Osteoblast (primary cell): ENCODE data around the gene DHX35. TPM values are rescaled to one million over a fixed set of nuclear protein-coding genes. Genes with fewer than 3 reads are reported as not detected.

Source experiments
- DNase-seq: peaks from one replicate; pipeline ENCODE4 v3.0.0; 2011; ENCODE audit warnings: low spot score, mixed read lengths; ENCODE audit not compliant: insufficient read length; ENCODE audit errors: missing footprints
- H2AFZ ChIP-seq: 2 replicates; pipeline ENCODE4 v1.6.0; 2011; ENCODE audit warnings: mild to moderate bottlenecking, low read length
- H3K27ac ChIP-seq: 2 replicates; pipeline ENCODE4 v1.5.1; 2011; ENCODE audit warnings: mild to moderate bottlenecking, low read depth, low read length, moderate library complexity
- H3K27me3 ChIP-seq: 2 replicates; pipeline ENCODE4 v1.6.0; 2012; ENCODE audit warnings: mild to moderate bottlenecking, control low read depth, inconsistent platforms, low read length, moderate library complexity; ENCODE audit not compliant: insufficient read depth
- H3K36me3 ChIP-seq: 2 replicates; pipeline ENCODE4 v1.5.1; 2011; ENCODE audit warnings: mild to moderate bottlenecking, low read length, control low read depth, moderate library complexity; ENCODE audit not compliant: insufficient read depth
- H3K4me1 ChIP-seq: 2 replicates; pipeline ENCODE4 v1.5.1; 2011; ENCODE audit warnings: mild to moderate bottlenecking, low read length, control low read depth, moderate library complexity; ENCODE audit not compliant: insufficient read depth
- H3K4me2 ChIP-seq: 2 replicates; pipeline ENCODE4 v1.6.0; 2011; ENCODE audit warnings: mild to moderate bottlenecking, low read length; ENCODE audit not compliant: insufficient read depth
- H3K4me3 ChIP-seq: fragments of 200-600 bp; sonication (generic); 3 replicates; pipeline ENCODE4 v1.5.1; 2012; ENCODE audit warnings: mild to moderate bottlenecking, low read length, inconsistent platforms; ENCODE audit not compliant: insufficient read depth
- H3K79me2 ChIP-seq: 2 replicates; pipeline ENCODE4 v1.6.0; 2012; ENCODE audit warnings: mild to moderate bottlenecking, low read length, control low read depth, inconsistent platforms; ENCODE audit not compliant: insufficient read depth
- H3K9me3 ChIP-seq: 2 replicates; pipeline ENCODE4 v1.5.1; 2011; ENCODE audit warnings: low read depth, low read length, control low read depth
- H4K20me1 ChIP-seq: 2 replicates; pipeline ENCODE4 v1.6.0; 2012; ENCODE audit warnings: mild to moderate bottlenecking, low read length, control low read depth; ENCODE audit not compliant: insufficient read depth
- total RNA-seq: library from RNA; depleted of rRNA; stranded (reverse); fragments of >200 nt; gene quantifications from 2 replicates; pipeline ENCODE4 v1.2.3, GENCODE V29; 2012
- TF ChIP-seq, protein P1 (sequence below): IDR thresholded peaks from 2 replicates; pipeline ENCODE4 v1.5.1; 2011; ENCODE audit warnings: mild to moderate bottlenecking, low read depth, low read length, moderate library complexity; ENCODE audit errors: extremely low read depth

Gene DHX35
- total RNA-seq, 1 donor = 10.5 TPM

DNA sequence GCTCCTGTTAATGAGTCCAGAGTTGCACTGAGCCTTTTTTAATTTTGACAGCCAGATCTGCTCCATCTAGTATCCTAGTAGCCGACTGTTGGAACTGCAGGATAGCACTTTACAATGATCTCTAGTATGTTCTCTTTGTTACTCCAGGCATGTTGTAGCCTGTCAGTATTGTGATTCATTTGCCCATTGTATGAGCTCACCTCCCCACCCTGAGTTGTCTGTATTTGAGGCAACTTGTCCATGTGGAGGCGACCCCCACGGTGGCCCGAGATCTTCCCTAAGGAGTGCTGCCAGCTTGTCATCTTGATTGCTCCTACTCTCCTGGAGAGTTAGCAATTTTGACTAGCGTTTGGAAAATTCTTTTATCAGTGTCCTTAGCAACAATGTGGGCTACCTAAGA, 67.2 kb downstream of the DHX35 start:
- no peak overlapping the region for H3K27ac ChIP-seq
- H3K36me3 ChIP-seq = peaks cover 33% of the 10 kb centered on the region
- DNase-seq = no peak
- no peaks in the 10 kb centered on the region for H3K4me1 ChIP-seq
- no peaks in the 10 kb centered on the region for H4K20me1 ChIP-seq
- H3K4me3 ChIP-seq = no peak overlapping the region
- H3K4me2 ChIP-seq = no peak overlapping the region
- no peak overlapping the region for H2AFZ ChIP-seq
- TF ChIP-seq, protein P1, sequence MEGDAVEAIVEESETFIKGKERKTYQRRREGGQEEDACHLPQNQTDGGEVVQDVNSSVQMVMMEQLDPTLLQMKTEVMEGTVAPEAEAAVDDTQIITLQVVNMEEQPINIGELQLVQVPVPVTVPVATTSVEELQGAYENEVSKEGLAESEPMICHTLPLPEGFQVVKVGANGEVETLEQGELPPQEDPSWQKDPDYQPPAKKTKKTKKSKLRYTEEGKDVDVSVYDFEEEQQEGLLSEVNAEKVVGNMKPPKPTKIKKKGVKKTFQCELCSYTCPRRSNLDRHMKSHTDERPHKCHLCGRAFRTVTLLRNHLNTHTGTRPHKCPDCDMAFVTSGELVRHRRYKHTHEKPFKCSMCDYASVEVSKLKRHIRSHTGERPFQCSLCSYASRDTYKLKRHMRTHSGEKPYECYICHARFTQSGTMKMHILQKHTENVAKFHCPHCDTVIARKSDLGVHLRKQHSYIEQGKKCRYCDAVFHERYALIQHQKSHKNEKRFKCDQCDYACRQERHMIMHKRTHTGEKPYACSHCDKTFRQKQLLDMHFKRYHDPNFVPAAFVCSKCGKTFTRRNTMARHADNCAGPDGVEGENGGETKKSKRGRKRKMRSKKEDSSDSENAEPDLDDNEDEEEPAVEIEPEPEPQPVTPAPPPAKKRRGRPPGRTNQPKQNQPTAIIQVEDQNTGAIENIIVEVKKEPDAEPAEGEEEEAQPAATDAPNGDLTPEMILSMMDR = no peak
- H3K9me3 ChIP-seq = no peaks in the 10 kb centered on the region
- no peaks in the 10 kb centered on the region for H3K79me2 ChIP-seq
- no peaks in the 10 kb centered on the region for H3K27me3 ChIP-seq

DNA sequence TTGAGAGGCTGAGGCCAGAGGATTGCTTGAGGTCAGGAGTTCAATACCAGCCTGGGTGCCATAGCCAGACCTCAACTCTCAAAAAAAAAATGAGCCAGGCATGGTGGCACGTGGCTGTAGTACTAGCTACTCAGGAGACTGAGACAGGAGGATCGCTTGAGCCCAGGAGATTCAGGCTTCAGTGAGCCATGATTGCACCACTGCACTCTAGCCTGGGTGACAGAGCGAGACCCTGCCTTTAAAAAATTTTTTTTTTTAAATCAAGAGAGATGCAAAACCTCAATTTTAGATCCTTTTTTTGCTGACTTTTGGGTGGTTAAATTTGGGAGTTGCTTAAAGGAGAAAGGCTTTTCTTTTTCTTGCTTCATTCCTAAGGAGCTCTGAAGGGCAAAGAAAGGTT, 70.9 kb downstream of the DHX35 start:
- peaks cover 26% of the 10 kb centered on the region for H3K36me3 ChIP-seq
- no peaks in the 10 kb centered on the region for H3K9me3 ChIP-seq
- H3K27me3 ChIP-seq = no peaks in the 10 kb centered on the region
- H3K4me3 ChIP-seq = no peak overlapping the region
- DNase-seq = no peak
- peaks cover 6% of the 10 kb centered on the region for H3K4me1 ChIP-seq
- H3K27ac ChIP-seq = no peak overlapping the region
- H4K20me1 ChIP-seq = no peaks in the 10 kb centered on the region
- H3K4me2 ChIP-seq = no peak overlapping the region
- no peak overlapping the region for H2AFZ ChIP-seq
- H3K79me2 ChIP-seq = no peaks in the 10 kb centered on the region
- TF ChIP-seq, protein P1 = no peak

DNA sequence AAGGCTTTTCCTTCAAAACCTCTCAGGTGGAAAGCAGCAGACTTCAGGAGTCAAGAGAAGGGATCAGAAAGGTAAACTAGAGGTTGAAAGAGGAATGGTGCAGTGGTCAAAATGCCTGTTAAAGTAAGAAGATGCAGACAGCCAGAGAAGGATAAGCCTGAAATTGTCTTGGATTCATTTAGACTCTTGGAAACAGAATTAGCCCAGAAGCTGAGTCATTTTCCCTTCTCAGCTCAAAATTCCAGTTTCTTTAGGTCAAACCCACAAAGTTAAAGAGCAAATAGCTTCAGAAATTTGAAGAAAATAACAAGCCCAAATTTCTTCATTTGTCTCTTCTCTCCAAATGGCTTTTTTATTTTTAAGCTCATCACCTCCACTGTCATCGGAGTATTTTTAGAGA, 73.9 kb downstream of the DHX35 start:
- peaks cover 36% of the 10 kb centered on the region for H3K36me3 ChIP-seq
- H2AFZ ChIP-seq = no peak overlapping the region
- H3K27ac ChIP-seq = no peak overlapping the region
- H3K4me2 ChIP-seq = no peak overlapping the region
- H3K4me1 ChIP-seq = peaks cover 6% of the 10 kb centered on the region
- H3K4me3 ChIP-seq = no peak overlapping the region
- H3K27me3 ChIP-seq = no peaks in the 10 kb centered on the region
- no peaks in the 10 kb centered on the region for H4K20me1 ChIP-seq
- H3K79me2 ChIP-seq = no peaks in the 10 kb centered on the region
- TF ChIP-seq, protein P1 = no peak
- no peak for DNase-seq
- no peaks in the 10 kb centered on the region for H3K9me3 ChIP-seq

DNA sequence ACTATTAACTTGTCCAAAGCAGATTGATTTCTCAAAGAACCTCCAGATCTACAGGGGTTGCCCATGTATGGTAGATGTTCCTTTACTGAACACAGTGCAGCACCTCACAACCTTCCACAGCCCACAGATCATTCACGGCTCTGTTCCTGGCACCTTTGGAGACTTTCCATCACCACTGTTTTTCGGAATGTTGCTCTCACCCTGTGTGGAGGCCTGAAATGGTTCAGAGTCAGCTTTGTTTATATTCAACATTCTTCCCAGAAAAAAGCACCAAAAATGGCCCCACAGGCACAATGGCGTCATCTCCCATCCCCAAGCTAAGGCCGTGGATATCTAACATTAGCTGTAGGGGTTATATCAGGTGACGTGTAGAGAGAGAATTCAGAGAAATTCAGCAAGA, 74.7 kb downstream of the DHX35 start:
- H3K27ac ChIP-seq = no peak overlapping the region
- H3K9me3 ChIP-seq = no peaks in the 10 kb centered on the region
- no peaks in the 10 kb centered on the region for H3K79me2 ChIP-seq
- peaks cover 34% of the 10 kb centered on the region for H3K36me3 ChIP-seq
- no peak for DNase-seq
- no peak overlapping the region for H3K4me2 ChIP-seq
- no peak overlapping the region for H3K4me3 ChIP-seq
- no peaks in the 10 kb centered on the region for H3K27me3 ChIP-seq
- no peaks in the 10 kb centered on the region for H4K20me1 ChIP-seq
- H2AFZ ChIP-seq = no peak overlapping the region
- H3K4me1 ChIP-seq = peaks cover 6% of the 10 kb centered on the region
- TF ChIP-seq, protein P1 = no peak
